ENCODE measurements around the gene CYP2A13.
"Not testable (repeated sequence)": the region's sequence is repeated elsewhere in the genome, so short reads cannot be mapped to it uniquely, and the experiment has no call there.

Gene CYP2A13

GRCh38 chr19:41120929-41121911 is 33.0 kb downstream of the CYP2A13 start:
- DNase-seq (ENCODE audit: low read depth), result not testable (repeated sequence)

- not testable (repeated sequence) for DNase-seq (ENCODE audit: low read depth)
Measured at GRCh38 chr19:41122846-41123245, 34.6 kb downstream of the CYP2A13 start.

DNA sequence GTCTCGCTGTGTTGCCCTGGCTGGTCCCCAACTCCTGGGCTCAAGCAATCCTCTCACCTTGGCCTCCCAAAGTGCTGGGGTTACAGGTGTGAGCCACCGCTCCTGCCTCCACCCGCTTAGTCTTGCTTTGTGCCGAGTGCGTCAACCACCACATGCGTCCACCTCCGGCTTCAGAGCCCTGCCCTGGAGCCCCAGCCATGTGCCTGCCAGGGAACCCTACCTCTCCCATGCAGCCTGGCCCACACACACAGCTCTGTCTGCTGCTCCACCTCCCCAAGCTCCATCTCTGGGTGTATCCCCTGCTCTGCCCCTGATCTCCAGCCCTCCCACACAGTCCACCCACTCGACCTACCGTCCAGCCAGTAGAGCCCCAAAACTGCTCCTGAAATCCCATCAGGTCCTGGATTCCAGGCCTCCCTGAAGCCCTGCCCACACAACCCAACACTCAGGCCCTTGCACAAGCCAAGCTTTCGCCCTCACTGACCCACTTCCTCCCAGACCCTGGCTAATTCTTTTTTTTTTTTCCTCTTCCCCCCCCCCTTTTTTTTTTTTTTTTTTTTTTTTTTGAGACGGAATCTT is 35.6 kb downstream of the CYP2A13 start:
- no peak for DNase-seq (ENCODE audit: low read depth)

DNA sequence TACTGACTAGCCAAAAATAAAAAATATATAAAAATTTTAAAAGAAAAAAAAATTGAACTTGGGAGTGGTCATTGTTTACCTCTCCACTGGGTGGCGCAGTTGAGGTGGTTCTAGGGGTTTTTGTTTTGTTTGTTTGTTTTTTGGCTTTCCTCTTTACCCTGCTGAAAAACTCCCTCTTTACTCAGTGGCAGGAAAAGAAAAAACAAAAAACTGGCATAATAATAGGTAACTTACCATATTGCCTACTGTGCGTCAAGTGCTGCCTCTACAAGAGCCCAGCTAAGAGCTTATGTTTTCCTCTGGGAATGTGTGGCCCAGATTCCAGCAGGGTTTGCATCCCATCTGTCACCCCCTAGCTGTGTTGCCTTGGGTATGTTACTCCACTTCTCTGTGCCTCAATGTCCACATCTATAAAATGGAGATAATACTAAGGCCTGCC is 38.5 kb downstream of the CYP2A13 start:
- not testable (repeated sequence) for DNase-seq (ENCODE audit: low read depth)

DNA sequence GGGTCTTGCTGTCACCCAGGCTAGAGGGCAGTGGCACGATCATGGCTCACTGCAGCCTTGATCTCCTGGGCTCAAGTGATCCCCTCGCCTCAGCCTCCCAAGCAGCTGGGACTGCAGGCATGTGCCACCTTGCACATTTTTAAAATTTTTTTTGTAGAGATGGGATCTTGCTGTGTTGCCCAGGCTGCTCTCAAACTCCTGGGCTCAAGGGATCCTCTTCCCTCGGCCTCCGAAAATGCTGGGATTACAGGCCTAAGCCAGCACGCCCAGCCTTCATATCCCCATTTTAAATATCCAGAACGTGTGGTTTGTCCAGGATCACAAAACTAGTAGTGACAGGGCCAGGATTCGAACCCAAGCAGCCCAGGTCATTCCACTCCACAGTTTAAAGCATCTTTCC is 39.1 kb downstream of the CYP2A13 start:
- not testable (repeated sequence) for DNase-seq (ENCODE audit: low read depth)

DNA sequence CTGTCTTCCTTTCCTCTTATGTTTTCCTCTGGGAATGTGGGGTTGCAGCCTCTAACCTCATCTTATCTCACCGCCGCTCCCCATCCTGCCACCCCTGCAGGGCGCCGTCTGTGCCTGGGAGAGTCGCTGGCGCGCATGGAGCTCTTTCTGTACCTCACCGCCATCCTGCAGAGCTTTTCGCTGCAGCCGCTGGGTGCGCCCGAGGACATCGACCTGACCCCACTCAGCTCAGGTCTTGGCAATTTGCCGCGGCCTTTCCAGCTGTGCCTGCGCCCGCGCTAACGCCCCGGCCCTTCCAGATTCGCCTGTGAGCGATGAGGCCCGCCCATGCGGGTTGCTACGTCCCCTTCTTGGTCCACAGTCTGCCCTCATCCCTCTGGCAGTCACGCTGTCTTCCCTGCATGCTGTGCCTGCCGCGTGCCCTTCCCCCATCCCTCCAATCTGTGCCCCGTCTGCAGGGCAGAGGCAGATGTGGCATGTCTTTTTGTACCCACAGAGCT is 39.6 kb downstream of the CYP2A13 start:
- DNase-seq (ENCODE audit: low read depth), result peak; percentile 23

DNA sequence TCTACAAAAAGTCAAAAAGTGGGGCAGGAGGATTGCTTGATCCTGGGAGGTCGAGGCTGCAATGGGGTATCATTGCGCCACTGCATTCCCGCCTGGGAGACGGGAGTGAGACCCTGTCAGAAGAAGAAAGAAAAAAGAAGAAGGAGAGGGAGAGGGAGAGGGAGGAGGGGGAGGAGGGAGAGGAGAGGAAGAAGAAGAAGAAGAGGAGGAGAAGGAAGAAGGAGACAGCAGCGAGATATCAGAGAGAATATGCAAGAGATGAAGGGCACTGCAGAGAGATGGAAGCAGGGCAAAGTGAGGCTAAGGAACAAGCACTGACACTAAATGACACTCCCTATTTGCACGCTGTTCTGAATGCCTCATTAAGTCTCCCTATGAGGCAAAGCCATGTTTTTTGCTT is 40.4 kb downstream of the CYP2A13 start:
- DNase-seq (ENCODE audit: low read depth), result no peak

DNA sequence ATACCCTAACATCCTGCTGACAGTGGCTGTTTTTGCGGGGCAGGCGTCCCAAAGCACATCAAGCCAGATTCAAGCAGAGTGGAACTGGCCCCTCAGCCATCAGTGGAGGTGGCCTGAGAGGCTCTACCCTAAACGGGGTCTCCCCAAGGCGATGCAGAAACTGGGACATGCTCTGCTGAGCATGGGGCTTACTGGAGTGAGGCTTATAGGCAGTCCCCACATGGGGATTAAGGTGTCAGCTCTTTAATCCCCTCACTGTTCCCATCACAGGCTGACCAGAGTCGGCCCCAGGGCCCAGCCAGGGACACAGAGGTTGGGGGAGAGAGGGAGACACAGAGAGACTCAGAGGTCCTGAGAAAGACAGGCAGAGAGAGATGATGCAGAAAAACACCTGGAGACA is 42.9 kb downstream of the CYP2A13 start:
- DNase-seq (ENCODE audit: low read depth), result no peak

- DNase-seq (ENCODE audit: low read depth), result no peak
Measured at GRCh38 chr19:41133260-41133659, 45.0 kb downstream of the CYP2A13 start.

DNA sequence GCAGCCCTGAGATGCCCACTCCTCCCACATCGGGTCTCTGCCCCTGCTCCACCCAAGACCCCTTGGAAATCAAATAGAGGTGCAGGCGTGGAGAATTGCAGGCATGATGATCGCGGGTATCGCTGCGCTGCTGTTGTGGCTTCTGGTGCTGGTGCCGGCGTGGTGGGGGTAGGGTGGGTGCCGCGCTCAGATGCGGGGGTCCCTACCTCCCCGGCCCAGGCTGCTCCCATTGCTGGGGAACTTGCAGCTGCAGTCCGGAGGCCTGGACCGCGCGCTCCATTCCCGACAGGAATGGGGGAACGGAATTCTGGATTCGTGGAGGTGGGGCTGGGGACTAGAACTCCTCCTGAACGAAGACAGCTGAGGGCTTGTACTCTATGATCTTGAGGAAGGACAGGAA is 46.4 kb downstream of the CYP2A13 start:
- DNase-seq (ENCODE audit: low read depth), result no peak

- peak; percentile 17 for DNase-seq (ENCODE audit: low read depth)
Measured at GRCh38 chr19:41135390-41136384, 47.4 kb downstream of the CYP2A13 start.

DNA sequence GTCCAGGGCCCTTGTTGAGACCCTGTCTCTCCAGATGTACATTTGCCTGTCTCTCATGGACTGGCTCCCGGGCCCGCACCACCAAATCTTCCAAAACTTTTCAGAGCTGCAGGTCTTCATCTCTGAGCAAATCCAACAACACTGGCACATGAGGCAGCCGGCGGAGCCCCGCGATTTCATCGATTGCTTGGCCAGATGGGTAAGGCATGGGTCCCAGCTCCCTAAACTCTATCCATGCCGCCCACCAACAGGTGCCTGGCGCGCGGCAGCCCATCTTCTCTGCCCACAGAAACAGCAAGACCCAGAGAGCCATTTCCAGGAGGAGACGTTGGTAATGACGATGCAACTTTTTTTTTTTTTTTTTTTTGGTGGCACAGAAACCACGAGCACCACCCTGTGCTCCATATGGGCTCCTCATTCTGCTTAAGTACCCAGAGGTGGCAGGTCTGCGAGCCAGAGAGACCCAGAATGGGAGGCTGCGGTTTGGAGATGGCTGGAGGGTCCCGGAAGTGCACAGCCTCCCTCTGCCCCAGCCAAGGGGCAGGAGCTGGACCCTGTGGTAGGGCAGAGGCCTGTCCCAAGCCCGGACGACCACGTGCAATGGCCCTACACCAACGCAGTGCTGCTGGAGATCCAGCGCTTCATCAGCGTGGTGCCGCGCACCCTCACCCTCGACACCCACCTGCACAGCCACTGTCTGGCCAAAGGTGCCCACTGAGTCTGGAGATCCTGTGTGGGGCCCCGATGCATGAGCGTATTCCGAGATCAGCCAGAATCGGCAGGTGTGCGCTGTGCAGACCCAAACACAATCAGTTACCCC is 48.6 kb downstream of the CYP2A13 start:
- no peak for DNase-seq (ENCODE audit: low read depth)

DNA sequence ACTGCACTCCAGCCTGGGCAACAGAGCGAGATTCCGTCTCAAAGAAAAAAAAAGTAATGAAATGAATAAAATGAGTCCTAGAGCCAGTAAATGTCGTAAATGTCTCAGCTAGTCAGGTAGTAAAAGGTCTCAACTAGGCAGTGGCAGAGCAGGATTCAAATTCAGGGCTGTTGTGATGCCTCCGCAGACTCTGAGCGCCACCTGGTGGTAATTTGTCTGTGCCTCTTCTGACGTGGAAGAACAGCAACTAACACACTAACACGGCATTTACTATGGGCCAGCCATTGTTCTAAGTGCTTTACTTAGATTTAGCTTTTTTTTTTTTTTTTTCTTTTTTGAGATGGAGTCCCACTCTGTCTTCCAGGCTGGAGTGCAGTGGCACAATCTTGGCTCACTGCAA is 56.2 kb downstream of the CYP2A13 start:
- DNase-seq (ENCODE audit: low read depth), result peak; percentile 59

Measured in stromal cell of bone marrow (primary cell).